SK-N-SH treated with all-trans-retinoic acid at 6 μM for 48 hours (cell line): ENCODE measurements around the gene CRKL.
"Not testable (repeated sequence)": the region's sequence is repeated elsewhere in the genome, so short reads cannot be mapped to it uniquely, and the experiment has no call there.

Experiments used
- ATAC-seq: fragments of 200-7000 bp; cut with Tn5 transposase; 3 replicates; pipeline ENCODE4 v1.9.1; 2020; ENCODE audit warnings: mild to moderate bottlenecking, moderate library complexity
- ARNTL ChIP-seq: fragments of 450-650 bp; formaldehyde crosslinking; IDR thresholded peaks from 2 replicates; pipeline ENCODE4 v1.5.0; 2020; ENCODE audit warnings: low read depth, mild to moderate bottlenecking, moderate library complexity, borderline replicate concordance
- BACH2 ChIP-seq: fragments of 250-450 bp; sonication (Bioruptor Pico); IDR thresholded peaks from 2 replicates; pipeline ENCODE4 v1.9.0; 2021; ENCODE audit warnings: mild to moderate bottlenecking, borderline replicate concordance
- CREB5 ChIP-seq: fragments of 250-450 bp; sonication (Bioruptor Pico); IDR thresholded peaks from 2 replicates; pipeline ENCODE4 v1.5.1; 2020; ENCODE audit warnings: low read depth, mild to moderate bottlenecking, moderate library complexity
- CSDC2 ChIP-seq: fragments of 250-450 bp; sonication (Bioruptor Pico); IDR thresholded peaks from 2 replicates; pipeline ENCODE4 v1.5.0; 2020; ENCODE audit warnings: mild to moderate bottlenecking, moderate library complexity
- CSRNP3 ChIP-seq: fragments of 250-450 bp; sonication (Bioruptor Pico); IDR thresholded peaks from 2 replicates; pipeline ENCODE4 v1.5.1; 2021; ENCODE audit warnings: mild to moderate bottlenecking, moderate library complexity
- ESRRG ChIP-seq: fragments of 250-450 bp; sonication (Bioruptor Pico); IDR thresholded peaks from 2 replicates; pipeline ENCODE4 v1.6.1; 2021; ENCODE audit warnings: mild to moderate bottlenecking
- GLIS3 ChIP-seq: fragments of 250-450 bp; sonication (Bioruptor Pico); IDR thresholded peaks from 2 replicates; pipeline ENCODE4 v1.5.0; 2020; ENCODE audit warnings: mild to moderate bottlenecking, moderate library complexity
- ISL1 ChIP-seq: fragments of 250-450 bp; sonication (Bioruptor Pico); IDR thresholded peaks from 2 replicates; pipeline ENCODE4 v2.1.2; 2022; ENCODE audit warnings: mild to moderate bottlenecking, moderate library complexity
- OSR1 ChIP-seq: fragments of 250-450 bp; sonication (Bioruptor Pico); IDR thresholded peaks from 2 replicates; pipeline ENCODE4 v1.8.0; 2022; ENCODE audit warnings: moderate library complexity, mild to moderate bottlenecking, inconsistent platforms
- PATZ1 ChIP-seq: fragments of 250-450 bp; sonication (Bioruptor Pico); IDR thresholded peaks from 2 replicates; pipeline ENCODE4 v1.8.0; 2020; ENCODE audit warnings: mild to moderate bottlenecking, moderate library complexity, borderline replicate concordance
- POU6F1 ChIP-seq: fragments of 250-450 bp; sonication (Bioruptor Pico); IDR thresholded peaks from 2 replicates; pipeline ENCODE4 v1.8.0; 2021; ENCODE audit warnings: low read depth, mild to moderate bottlenecking, moderate library complexity, borderline replicate concordance
- PPARA ChIP-seq: fragments of 250-450 bp; sonication (Bioruptor Pico); IDR thresholded peaks from 2 replicates; pipeline ENCODE4 v1.5.0; 2020; ENCODE audit warnings: mild to moderate bottlenecking, borderline replicate concordance
- RARB ChIP-seq: fragments of 250-450 bp; sonication (Bioruptor Pico); IDR thresholded peaks from 2 replicates; pipeline ENCODE4 v1.8.0; 2021; ENCODE audit warnings: mild to moderate bottlenecking, moderate library complexity
- SNAI2 ChIP-seq: fragments of 250-450 bp; sonication (Bioruptor Pico); IDR thresholded peaks from 2 replicates; pipeline ENCODE4 v1.5.0; 2020; ENCODE audit warnings: mild to moderate bottlenecking, moderate library complexity
- TCF4 ChIP-seq: fragments of 250-450 bp; sonication (Bioruptor Pico); IDR thresholded peaks from 2 replicates; pipeline ENCODE4 v1.8.0; 2021; ENCODE audit warnings: mild to moderate bottlenecking, moderate library complexity, borderline replicate concordance
- TOX ChIP-seq: fragments of 250-450 bp; sonication (Bioruptor Pico); IDR thresholded peaks from 2 replicates; pipeline ENCODE4 v1.8.0; 2021; ENCODE audit warnings: mild to moderate bottlenecking, moderate library complexity, borderline replicate concordance
- ZC3H10 ChIP-seq: fragments of 250-450 bp; sonication (Bioruptor Pico); IDR thresholded peaks from 2 replicates; pipeline ENCODE4 v1.5.1; 2021; ENCODE audit warnings: mild to moderate bottlenecking, moderate library complexity
- ZFP3 ChIP-seq: fragments of 250-450 bp; sonication (Bioruptor Pico); IDR thresholded peaks from 2 replicates; pipeline ENCODE4 v1.5.0; 2020; ENCODE audit warnings: mild to moderate bottlenecking, moderate library complexity
- ZFP30 ChIP-seq: fragments of 450-650 bp; formaldehyde crosslinking; IDR thresholded peaks from 2 replicates; pipeline ENCODE4 v1.5.0; 2022; ENCODE audit warnings: mild to moderate bottlenecking, moderate library complexity
- ZNF565 ChIP-seq: fragments of 450-650 bp; formaldehyde crosslinking; conservative IDR thresholded peaks from 2 replicates; pipeline ENCODE4 v1.5.0; 2020; ENCODE audit warnings: low read depth, mild to moderate bottlenecking, moderate library complexity
- ZNF70 ChIP-seq: fragments of 450-650 bp; formaldehyde crosslinking; IDR thresholded peaks from 2 replicates; pipeline ENCODE4 v1.5.0; 2020; ENCODE audit warnings: mild to moderate bottlenecking, moderate library complexity
- ZNF8 ChIP-seq: fragments of 450-650 bp; formaldehyde crosslinking; IDR thresholded peaks from 2 replicates; pipeline ENCODE4 v1.5.0; 2020; ENCODE audit warnings: mild to moderate bottlenecking, moderate library complexity

The CRKL gene

GRCh38 chr22:20906387-20906767 lies 10.8 kb upstream of the CRKL start:
- no peak for TF ChIP-seq ZNF8 (CRISPR knock-in tag)
- no peak for TF ChIP-seq SNAI2
- TF ChIP-seq TCF4 (CRISPR knock-in tag) = no peak
- no peak for TF ChIP-seq CSRNP3 (CRISPR knock-in tag)
- TF ChIP-seq OSR1 (CRISPR knock-in tag) = no peak
- no peak for TF ChIP-seq ZFP3 (CRISPR knock-in tag)
- no peak for TF ChIP-seq CREB5 (CRISPR knock-in tag)
- TF ChIP-seq ZNF565 (CRISPR knock-in tag) = no peak
- no peak for ATAC-seq

- not testable (repeated sequence) for ATAC-seq
Observed at GRCh38 chr22:20908717-20909116, 8.5 kb upstream of the CRKL start.

GRCh38 chr22:20909543-20910303 lies 7.5 kb upstream of the CRKL start:
- ATAC-seq = no peak
- no peak for TF ChIP-seq RARB
- TF ChIP-seq ZNF565 (CRISPR knock-in tag) = no peak
- no peak for TF ChIP-seq ESRRG (CRISPR knock-in tag)
- no peak for TF ChIP-seq CSDC2 (CRISPR knock-in tag)
- no peak for TF ChIP-seq PPARA (CRISPR knock-in tag)
- no peak for TF ChIP-seq OSR1 (CRISPR knock-in tag)
- no peak for TF ChIP-seq BACH2 (CRISPR knock-in tag)
- TF ChIP-seq ZC3H10 (CRISPR knock-in tag) = no peak
- no peak for TF ChIP-seq CREB5 (CRISPR knock-in tag)
- no peak for TF ChIP-seq ARNTL (CRISPR knock-in tag)
- TF ChIP-seq TOX (CRISPR knock-in tag) = no peak
- TF ChIP-seq PATZ1 (CRISPR knock-in tag) = no peak
- TF ChIP-seq ISL1 (CRISPR knock-in tag) = no peak
- no peak for TF ChIP-seq ZNF70 (CRISPR knock-in tag)
- TF ChIP-seq, all 23 proteins: peak for 0

- no peak for ATAC-seq
- TF ChIP-seq GLIS3 (CRISPR knock-in tag) (no peak), ARNTL (CRISPR knock-in tag) (no peak), POU6F1 (no peak), TOX (CRISPR knock-in tag) (no peak), ZC3H10 (CRISPR knock-in tag) (no peak), BACH2 (CRISPR knock-in tag) (no peak), ZNF8 (CRISPR knock-in tag) (no peak), ZNF565 (CRISPR knock-in tag) (no peak), ZFP3 (CRISPR knock-in tag) (no peak), CREB5 (CRISPR knock-in tag) (no peak), ZFP30 (CRISPR knock-in tag) (no peak), PATZ1 (CRISPR knock-in tag) (no peak), PPARA (CRISPR knock-in tag) (no peak), CSRNP3 (CRISPR knock-in tag) (no peak), ZNF70 (CRISPR knock-in tag) (no peak), RARB (no peak), ISL1 (CRISPR knock-in tag) (no peak)
Observed at GRCh38 chr22:20912494-20912893, 4.7 kb upstream of the CRKL start.
